ENCODE data around the gene CATSPERE.
"Not testable (repeated sequence)": the region's sequence is repeated elsewhere in the genome, so short reads cannot be mapped to it uniquely, and the experiment has no call there.

The CATSPERE gene

GRCh38 chr1:244448279-244449036, 12.6 kb upstream of the CATSPERE start:
- DNase-seq (ENCODE audit: low read depth), result peak; percentile 51

GRCh38 chr1:244449936-244450508, 11.1 kb upstream of the CATSPERE start:
- DNase-seq (ENCODE audit: low read depth), result no peak

GRCh38 chr1:244450597-244451538, 10.2 kb upstream of the CATSPERE start:
- DNase-seq (ENCODE audit: low read depth), result peak; percentile 93

GRCh38 chr1:244451539-244451950, 9.5 kb upstream of the CATSPERE start, which contains the start of gene ADSS2:
Gene ADSS2, minus strand, starts transcription at chr1:244451909. Its CDS starts 92 bp downstream, at chr1:244451817.
- no peak for DNase-seq (ENCODE audit: low read depth)

- DNase-seq (ENCODE audit: low read depth), result peak; percentile 99
Observed at GRCh38 chr1:244451951-244452795, 8.9 kb upstream of the CATSPERE start.

GRCh38 chr1:244454412-244454811, 6.7 kb upstream of the CATSPERE start:
- DNase-seq (ENCODE audit: low read depth), result no peak

- DNase-seq (ENCODE audit: low read depth), result no peak
Observed at GRCh38 chr1:244456586-244456985, 4.5 kb upstream of the CATSPERE start.

GRCh38 chr1:244458781-244459180, 2.3 kb upstream of the CATSPERE start:
- DNase-seq (ENCODE audit: low read depth), result no peak

- DNase-seq (ENCODE audit: low read depth), result no peak
Observed at GRCh38 chr1:244460197-244460596, 876 bp upstream of the CATSPERE start.

GRCh38 chr1:244466724-244467123, 5.7 kb downstream of the CATSPERE start:
- DNase-seq (ENCODE audit: low read depth), result no peak

- no peak for DNase-seq (ENCODE audit: low read depth)
Observed at GRCh38 chr1:244473059-244473605, 12.1 kb downstream of the CATSPERE start.

GRCh38 chr1:244484971-244485370, 23.9 kb downstream of the CATSPERE start:
- not testable (repeated sequence) for DNase-seq (ENCODE audit: low read depth)

GRCh38 chr1:244494653-244495052, 33.6 kb downstream of the CATSPERE start:
- no peak for DNase-seq (ENCODE audit: low read depth)

GRCh38 chr1:244496186-244496585, 35.1 kb downstream of the CATSPERE start:
- no peak for DNase-seq (ENCODE audit: low read depth)

GRCh38 chr1:244497805-244498204, 36.7 kb downstream of the CATSPERE start:
- peak; percentile 4 for DNase-seq (ENCODE audit: low read depth)

- not testable (repeated sequence) for DNase-seq (ENCODE audit: low read depth)
Observed at GRCh38 chr1:244499484-244499883, 38.4 kb downstream of the CATSPERE start.

- not testable (repeated sequence) for DNase-seq (ENCODE audit: low read depth)
Observed at GRCh38 chr1:244500515-244500914, 39.4 kb downstream of the CATSPERE start.

GRCh38 chr1:244502630-244503029, 41.6 kb downstream of the CATSPERE start:
- DNase-seq (ENCODE audit: low read depth), result peak; percentile 2

- no peak for DNase-seq (ENCODE audit: low read depth)
Observed at GRCh38 chr1:244513493-244513892, 52.4 kb downstream of the CATSPERE start.

GRCh38 chr1:244515680-244516079, 54.6 kb downstream of the CATSPERE start:
- no peak for DNase-seq (ENCODE audit: low read depth)

- no peak for DNase-seq (ENCODE audit: low read depth)
Observed at GRCh38 chr1:244536316-244536715, 75.2 kb downstream of the CATSPERE start.
